ENCODE data around the gene CITED2.

CITED2 gene

DNA sequence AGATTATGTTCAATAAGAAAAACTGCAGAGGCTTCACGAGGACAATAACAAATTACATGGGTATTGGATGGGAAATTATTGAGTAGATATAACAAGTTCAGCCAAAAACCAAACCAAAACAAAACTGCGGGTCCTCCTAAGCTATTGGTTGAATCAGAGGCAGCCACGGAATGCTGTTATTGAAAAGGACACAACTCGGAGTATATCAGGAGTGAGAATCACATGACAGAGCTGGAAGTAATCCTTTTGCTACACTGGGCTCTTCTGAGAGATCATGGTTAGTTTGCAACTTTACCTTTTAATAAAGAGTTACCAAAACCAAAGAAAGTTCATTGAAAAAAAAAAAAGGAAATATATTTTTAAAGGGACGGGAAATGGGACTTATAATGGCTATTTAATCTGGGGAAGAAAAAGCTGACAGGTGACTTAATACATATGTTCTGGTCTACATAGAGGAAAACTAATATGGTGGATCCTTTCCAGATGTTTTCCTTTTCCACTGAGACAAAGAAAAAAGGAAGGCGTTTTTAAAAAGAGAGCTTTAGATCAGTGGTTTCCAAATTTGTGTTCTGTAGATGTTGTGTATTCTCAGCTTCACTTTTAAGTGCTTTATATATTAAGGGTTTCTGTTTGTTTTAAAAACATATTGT is 6.9 kb upstream of the CITED2 start:
- no peak for DNase-seq

DNA sequence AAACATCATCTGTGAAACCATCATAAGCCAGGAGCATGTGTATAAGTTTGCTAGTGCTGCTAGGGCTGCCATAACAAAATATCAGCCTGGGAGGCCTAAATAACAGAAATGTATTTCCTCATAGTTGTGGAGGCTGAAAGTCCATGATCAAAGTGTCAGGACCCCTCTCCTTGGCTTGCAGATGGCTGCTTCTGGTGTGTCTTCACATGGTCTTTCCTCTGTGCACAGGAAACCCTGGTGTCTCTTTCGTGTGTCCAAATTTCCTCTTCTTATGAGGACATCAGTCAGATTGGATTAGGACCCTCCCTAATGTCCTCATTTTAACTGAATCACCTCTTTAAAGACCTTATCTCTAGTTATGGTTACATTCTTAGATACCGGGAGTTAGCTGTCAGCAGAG is 6.2 kb upstream of the CITED2 start:
- DNase-seq, result no peak

DNA sequence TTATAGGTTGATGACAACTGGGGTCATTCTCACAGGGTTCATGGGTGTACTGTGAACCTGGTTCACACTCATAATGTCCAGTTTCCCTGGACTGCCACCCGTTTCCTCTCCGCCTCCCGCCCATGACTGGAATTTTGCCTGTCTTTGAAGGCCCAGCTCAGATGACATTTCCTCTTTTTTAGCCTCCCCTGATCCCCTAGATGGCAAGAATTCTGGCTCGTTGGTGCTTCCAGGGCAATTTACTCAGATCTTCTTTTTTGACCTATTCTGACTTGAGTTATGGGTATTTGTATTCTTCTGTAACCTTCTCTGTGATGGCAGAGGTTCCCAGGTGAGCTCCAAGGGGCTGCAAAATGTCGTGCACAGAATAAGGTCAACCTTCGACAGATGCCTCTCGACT is 5.7 kb upstream of the CITED2 start:
- DNase-seq, result no peak

DNA sequence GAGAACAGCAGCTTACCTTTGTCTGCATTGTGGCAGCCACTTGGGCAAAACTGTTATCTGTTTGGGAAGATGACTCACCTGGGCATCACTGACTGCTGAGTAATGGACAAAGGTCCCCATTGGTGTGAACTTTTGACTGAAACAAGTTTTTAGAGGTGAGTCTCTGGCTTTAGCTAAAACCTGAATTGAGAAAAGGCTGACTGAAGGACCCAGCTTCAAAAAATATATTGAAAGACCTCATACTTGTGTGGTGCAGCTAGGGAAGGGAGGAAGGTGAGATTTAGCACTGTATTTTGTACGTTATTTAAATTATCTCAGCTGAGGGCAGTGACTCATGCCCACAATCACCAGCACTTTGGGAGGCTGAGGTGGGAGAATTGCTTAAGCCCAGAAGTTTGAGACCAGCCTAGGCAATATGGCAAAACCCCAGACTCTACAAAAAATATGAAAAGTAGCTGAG is 4.5 kb upstream of the CITED2 start:
- no peak for DNase-seq

- DNase-seq, result no peak
These were observed 3.8 kb upstream of the CITED2 start for GRCh38 chr6:139378226-139378625.

GRCh38 chr6:139376604-139377218 is 2.3 kb upstream of the CITED2 start:
- no peak for DNase-seq

GRCh38 chr6:139376017-139376330 is 1.5 kb upstream of the CITED2 start:
- DNase-seq, result peak; percentile 77

DNA sequence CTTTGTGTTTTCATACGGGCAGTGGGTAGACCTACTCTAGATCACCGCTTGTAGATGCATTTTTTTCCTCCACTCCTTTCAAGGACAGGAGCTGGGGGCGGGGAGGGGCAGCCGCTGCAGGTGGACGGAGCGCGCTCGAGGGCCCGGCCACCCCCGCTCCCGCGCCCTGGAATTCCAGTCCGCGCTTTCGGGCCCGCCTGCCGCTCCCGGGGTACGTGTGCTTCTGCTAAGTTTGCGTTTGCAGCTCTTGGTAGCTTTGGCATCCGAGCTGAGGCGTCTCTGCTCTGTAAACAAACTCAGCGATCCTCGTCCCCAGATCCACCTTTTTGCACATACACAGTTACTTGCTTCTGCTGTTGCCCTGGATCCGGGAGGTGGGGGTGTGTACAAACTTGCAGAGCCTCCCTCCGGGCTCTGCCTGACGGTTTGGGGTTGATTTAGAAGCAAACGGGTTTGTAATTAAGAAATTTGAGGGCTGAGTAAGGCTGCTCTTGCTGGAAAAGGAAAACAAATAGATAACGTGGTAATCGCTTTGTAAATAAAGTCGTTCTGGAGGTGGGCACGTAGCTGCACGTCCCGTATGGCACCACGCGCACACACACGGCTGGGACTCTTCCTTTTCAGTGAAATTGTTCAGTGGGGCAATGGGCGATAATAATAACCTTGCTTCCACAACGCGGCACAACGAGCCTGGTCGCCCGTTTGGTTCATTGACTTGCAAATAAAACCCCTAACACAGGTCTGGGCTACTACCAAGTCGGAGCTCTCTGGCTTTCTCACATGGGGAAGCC is 973 bp upstream of the CITED2 start:
- DNase-seq, result peak; percentile 95

DNA sequence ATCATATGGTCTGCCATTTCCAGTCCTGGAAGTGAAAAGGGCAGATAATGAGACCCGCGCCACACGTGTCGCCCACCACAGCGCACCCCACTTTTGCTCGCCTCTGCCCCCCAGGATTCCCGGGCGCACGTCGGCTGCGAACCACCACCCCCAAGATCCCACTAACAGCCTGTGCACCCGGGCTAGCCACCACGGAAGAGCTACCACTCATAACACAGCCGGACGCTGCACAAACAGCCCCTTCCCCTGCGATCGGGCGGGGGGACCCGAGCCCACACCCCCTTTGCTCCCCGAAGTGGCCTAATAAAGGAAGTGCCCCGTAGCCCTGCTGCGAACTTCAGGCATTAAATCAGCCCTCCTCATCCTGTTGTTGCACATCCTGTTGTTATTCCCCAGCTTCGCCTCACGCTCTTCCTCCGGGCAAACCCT is 506 bp downstream of the CITED2 start:
- no peak for DNase-seq

DNA sequence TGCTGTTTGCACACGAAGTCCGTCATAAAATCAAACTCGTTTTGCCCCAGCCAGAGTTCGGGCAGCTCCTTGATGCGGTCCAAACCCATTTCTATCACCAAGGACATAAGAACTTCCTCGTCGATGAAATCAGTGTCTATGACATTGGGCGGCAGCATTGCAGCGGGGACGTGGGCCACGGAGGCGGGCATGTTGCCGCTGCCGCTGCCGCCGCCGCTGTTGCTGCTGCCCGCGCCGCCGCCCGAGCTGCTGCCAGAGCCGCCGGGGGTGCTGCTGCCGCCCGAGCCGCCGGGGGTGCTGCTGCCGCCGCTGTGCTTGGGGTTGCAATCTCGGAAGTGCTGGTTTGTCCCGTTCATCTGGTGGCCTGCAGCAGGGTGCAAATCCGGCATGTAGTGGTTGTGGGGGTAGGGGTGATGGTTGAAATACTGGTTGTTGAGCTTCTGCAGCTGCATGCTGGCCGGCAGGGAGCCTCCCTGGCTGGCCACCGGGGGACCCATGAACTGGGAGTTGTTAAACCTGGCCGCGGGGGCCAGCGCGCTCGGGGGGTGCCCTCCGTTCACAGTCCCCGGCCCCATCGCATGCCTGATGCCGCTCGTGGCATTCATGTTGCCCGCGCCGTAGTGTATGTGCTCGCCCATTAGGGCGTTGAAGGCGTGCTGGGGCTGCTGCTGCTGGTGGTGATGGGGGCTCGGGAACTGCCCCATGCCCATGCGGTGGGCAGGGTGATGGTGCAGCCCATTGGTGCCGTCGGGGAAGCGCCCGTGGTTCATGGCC is 1.1 kb downstream of the CITED2 start:
- DNase-seq, result peak; percentile 80

DNA sequence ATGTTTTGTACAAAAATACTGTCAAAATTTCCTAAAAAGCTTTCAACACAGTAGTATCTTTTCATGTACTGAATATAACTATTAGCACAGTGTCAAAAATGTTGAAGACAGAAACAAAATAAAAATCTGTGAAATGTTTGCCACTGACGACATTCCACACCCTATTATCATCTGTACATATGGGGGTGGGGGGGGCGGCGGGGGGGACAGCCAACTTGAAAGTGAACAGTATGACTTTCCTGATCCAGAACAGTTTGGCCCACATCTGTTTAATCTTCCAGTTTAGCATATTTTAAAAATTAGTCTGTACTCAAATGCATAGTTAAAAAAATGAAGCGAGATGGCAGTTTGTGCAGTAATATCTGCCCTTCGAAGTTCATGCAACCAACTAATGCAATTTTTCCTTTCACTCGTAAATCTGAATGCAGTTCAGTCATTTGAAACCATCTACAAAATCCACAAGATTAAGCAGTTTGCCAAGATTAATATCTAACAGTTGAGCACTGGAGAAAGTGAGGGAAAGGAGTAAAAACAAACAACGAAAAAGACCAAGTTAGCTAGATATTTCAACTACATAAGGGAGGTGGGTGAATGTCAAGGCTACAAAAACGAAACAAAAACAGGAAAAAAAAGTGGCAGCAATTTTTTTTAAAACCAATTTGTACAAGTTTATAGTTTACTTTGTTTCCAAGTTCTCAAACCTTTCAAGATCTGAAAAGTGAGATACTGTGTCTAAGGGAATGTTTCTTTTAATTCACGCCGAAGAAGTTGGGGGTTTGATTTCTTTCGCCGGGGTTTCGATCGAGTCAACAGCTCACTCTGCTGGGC is 1.9 kb downstream of the CITED2 start:
- no peak for DNase-seq

DNA sequence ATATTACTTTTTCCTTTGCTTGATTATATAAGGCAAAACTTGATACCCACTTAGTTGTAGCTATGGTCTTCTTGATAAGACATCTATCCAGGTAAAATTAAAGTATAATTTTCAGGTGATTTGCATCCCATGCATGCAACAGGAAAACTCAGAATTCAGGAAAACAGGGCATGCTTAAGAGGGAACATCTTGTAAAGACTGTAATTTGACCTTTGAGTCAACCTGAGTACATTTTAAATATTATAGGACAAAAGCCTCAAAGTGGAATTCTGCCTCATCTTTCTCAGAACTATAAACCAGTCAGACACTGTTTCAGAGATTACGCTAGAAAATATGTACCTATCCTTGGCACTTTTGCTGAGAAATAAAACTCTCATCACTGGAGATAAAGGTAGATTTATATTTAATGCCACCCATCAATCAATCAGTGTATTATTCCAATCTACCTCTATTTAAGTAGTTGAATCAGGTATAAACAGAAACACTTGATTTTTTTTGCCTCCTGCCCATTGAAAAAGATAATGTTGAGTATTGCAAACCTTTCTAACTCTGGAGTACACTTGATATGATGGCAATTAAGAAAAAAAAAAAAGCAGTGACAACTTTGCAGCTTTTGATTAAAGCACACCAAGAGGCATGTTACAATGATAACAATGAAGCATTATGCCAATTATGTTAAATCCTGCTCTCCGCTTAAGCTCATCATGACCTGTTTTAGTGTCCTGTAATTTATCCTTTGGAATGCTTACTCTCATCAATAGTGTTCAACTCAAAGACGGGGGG is 2.8 kb downstream of the CITED2 start:
- no peak for DNase-seq

DNA sequence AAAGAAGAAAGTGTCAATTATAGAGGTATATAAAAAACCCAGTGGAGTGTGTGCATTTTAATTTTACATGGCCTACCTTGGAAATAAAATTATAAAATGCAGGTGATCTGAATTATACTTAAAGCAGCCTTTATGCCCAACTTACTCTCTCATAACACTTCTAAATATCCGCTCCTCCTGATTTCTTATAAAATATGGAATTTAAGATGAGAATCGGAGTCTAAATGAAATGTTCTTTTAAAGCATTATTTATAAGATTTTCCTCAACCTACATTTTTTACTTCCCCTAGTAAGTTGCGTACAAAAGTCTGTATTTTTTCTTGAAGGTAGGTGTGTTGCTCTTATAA is 3.5 kb downstream of the CITED2 start:
- DNase-seq, result no peak

- DNase-seq, result peak; percentile 49
These were observed 4.0 kb downstream of the CITED2 start for GRCh38 chr6:139370283-139370998.

DNA sequence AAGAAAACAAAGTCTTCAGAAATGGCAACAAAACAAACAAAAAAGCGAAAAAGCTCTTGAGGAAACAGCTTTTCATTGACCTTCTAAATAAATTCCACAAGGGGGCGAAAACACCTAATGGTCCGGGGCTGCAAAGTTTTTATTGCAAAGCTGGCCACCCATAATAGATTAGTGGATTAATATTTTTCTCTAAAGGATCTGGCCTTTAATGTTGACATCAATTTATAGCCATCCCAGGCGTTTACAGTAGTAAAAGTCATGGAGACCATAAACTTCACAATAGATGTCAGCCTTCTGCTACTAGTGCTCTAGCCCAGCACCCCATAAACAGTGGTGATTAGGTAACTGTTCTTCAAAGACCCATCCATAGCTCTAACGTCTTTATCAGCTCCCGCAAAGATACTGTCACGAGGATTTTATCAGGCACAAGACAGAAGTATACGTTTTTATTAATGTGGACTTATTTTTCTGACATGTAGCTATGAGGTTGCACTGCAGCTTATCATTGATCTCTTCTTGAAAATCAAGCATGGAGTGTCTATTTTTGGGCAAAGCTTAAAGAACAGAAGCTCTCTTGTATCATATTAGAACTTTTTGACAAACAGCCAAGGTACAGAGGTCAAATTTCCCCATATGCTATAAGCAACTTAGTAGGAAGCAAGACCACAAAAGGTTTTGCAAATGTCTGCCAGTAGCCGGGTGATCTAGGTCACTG is 4.7 kb downstream of the CITED2 start:
- DNase-seq, result no peak

DNA sequence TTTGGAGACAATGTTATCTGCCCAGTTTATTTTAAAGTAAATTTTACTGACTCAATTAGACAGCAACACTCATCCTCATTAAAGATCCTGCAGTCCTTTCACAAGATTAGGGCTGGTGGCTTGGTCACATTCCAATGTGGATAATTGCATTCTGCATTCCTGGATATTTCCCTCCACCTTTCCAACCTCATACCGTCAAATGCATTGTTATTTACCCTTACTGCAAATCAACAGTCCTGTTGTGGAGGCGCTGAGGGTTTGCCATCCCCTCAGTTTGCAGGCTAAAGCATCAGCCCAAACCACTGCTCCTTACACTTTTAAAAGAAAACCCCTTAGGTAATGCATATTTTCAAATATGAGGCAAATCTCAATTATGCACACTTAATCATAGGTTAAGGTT is 5.4 kb downstream of the CITED2 start:
- no peak for DNase-seq

DNA sequence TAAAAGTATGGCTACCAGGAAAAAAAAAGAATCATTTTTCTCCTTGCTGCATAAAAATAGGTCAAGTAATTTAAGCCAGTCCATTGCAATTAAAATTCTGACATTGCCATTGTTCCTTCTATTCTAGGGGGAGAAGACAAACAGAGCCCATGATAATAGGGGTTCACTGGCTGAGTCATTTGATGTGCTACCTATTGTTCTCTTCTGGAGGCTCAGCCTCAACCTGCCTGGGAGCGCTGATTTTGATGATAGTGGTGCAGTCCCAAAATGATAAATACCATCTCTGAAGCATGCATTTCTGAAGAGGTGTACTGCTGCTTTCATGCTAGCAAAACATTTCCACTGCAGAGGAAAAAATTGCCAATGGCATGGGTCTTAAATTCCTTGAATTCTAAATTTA is 5.8 kb downstream of the CITED2 start:
- no peak for DNase-seq

DNA sequence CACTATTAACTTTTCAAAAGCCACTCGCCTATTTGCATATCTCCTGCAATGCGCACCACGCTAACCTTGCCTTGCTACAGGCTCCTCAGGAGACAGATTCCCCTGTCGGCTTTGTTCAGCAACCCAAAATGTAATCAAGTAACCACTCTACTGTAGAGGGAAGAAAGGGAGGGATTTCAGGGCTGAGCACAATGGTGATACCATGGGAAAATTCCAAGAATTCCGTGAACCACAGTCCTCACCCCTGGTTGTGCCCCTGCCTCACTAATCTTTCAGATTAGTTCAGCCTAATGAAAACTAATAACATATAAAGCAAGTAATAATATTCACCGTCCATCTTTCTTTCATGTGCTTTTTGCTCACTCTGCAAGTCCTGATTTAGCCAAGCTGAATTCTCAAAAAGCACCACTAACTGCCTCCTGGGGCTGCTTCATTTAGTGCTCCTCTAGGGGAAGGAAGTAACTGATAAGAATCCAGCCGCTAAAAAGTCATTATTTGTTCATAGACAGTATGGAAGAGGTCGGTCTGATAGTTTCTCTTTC is 6.6 kb downstream of the CITED2 start:
- no peak for DNase-seq

- DNase-seq, result no peak
These were observed 9.5 kb downstream of the CITED2 start for GRCh38 chr6:139364982-139365379.
